Neural cell (in vitro differentiated cells): Measurements from ENCODE around the gene RSPRY1.

Experiments used
- EP300 ChIP-seq: fragments of 450-650 bp; conservative IDR thresholded peaks from 2 replicates; pipeline ENCODE4 v1.6.1; 2014; ENCODE audit warnings: antibody characterized with exemption, mild to moderate bottlenecking, moderate library complexity; ENCODE audit not compliant: poor library complexity, severe bottlenecking
- EZH2 ChIP-seq: fragments of 200-600, 300-800 bp; shearing (Covaris generic), sonication (generic); IDR thresholded peaks from 2 replicates; pipeline ENCODE4 v1.6.1; 2014; ENCODE audit warnings: antibody characterized with exemption, low read length, borderline replicate concordance, mild to moderate bottlenecking; ENCODE audit not compliant: insufficient read depth, poor library complexity, severe bottlenecking
- TF ChIP-seq, protein P1 (sequence below): fragments of 450-650 bp; IDR thresholded peaks from 2 replicates; pipeline ENCODE4 v1.5.1; 2014; ENCODE audit warnings: antibody characterized with exemption, mild to moderate bottlenecking, moderate library complexity; ENCODE audit not compliant: poor library complexity, severe bottlenecking

DNA sequence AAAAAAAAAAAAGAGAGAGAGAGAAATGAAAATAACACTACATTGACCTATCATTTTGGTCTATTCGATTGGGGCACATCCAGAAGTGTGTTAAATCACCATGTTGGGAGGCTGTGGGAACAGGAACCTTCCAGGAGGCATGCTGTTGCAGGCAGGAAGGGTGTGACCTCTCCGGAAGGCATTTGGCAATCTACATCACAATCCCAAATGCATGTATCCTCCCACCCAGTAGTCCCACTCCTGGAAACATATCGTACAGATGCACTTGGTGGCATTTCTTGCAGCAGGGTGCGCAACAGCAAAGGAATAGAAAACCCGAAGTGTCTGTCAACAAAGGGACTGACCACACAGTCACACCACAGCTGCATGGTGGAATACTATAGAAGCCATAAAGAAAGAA lies 90.5 kb downstream of the RSPRY1 start:
- no peak for TF ChIP-seq EP300
- TF ChIP-seq, protein P1, sequence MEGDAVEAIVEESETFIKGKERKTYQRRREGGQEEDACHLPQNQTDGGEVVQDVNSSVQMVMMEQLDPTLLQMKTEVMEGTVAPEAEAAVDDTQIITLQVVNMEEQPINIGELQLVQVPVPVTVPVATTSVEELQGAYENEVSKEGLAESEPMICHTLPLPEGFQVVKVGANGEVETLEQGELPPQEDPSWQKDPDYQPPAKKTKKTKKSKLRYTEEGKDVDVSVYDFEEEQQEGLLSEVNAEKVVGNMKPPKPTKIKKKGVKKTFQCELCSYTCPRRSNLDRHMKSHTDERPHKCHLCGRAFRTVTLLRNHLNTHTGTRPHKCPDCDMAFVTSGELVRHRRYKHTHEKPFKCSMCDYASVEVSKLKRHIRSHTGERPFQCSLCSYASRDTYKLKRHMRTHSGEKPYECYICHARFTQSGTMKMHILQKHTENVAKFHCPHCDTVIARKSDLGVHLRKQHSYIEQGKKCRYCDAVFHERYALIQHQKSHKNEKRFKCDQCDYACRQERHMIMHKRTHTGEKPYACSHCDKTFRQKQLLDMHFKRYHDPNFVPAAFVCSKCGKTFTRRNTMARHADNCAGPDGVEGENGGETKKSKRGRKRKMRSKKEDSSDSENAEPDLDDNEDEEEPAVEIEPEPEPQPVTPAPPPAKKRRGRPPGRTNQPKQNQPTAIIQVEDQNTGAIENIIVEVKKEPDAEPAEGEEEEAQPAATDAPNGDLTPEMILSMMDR, result no peak
- no peak for TF ChIP-seq EZH2
